HG02678 (cell line): ENCODE measurements around the gene CNN2.

Experiments used
- ATAC-seq: cut with Tn5 transposase; IDR thresholded peaks from one replicate; pipeline ENCODE4 v1.9.1; 2021; ENCODE audit warnings: mild to moderate bottlenecking, moderate library complexity; ENCODE audit not compliant: unreplicated experiment

CNN2 gene

GRCh38 chr19:1047696-1048147 lies 21.3 kb downstream of the CNN2 start:
- no peak for ATAC-seq

- ATAC-seq, result no peak
These were observed 22.7 kb downstream of the CNN2 start for GRCh38 chr19:1049106-1049505.

GRCh38 chr19:1049800-1050199 lies 23.4 kb downstream of the CNN2 start:
- no peak for ATAC-seq

GRCh38 chr19:1050989-1051788 lies 24.8 kb downstream of the CNN2 start:
- ATAC-seq, result no peak

- no peak for ATAC-seq
These were observed 25.4 kb downstream of the CNN2 start for GRCh38 chr19:1051791-1052190.

GRCh38 chr19:1052349-1052975 lies 26.1 kb downstream of the CNN2 start:
- ATAC-seq, result no peak

- ATAC-seq, result no peak
These were observed 27.0 kb downstream of the CNN2 start for GRCh38 chr19:1053176-1054101.

- no peak for ATAC-seq
These were observed 28.0 kb downstream of the CNN2 start for GRCh38 chr19:1054102-1055027.

- ATAC-seq, result no peak
These were observed 28.6 kb downstream of the CNN2 start for GRCh38 chr19:1055028-1055425.

GRCh38 chr19:1055886-1056620 lies 29.6 kb downstream of the CNN2 start:
- no peak for ATAC-seq

GRCh38 chr19:1057176-1057855 lies 30.9 kb downstream of the CNN2 start:
- ATAC-seq, result no peak

- no peak for ATAC-seq
These were observed 31.7 kb downstream of the CNN2 start for GRCh38 chr19:1058112-1058511.

- no peak for ATAC-seq
These were observed 34.3 kb downstream of the CNN2 start for GRCh38 chr19:1060689-1061088.

GRCh38 chr19:1061987-1062386 lies 35.6 kb downstream of the CNN2 start:
- no peak for ATAC-seq

- no peak for ATAC-seq
These were observed 36.1 kb downstream of the CNN2 start for GRCh38 chr19:1062387-1063029.

- no peak for ATAC-seq
These were observed 36.9 kb downstream of the CNN2 start for GRCh38 chr19:1063030-1063908.

- no peak for ATAC-seq
These were observed 37.7 kb downstream of the CNN2 start for GRCh38 chr19:1063909-1064660.
